HepG2 (cell line): ENCODE results near the gene PRSS2.

Source experiments
- BRCA1 ChIP-seq: sonication (generic); formaldehyde crosslinking; IDR thresholded peaks from 2 replicates; pipeline ENCODE4 v1.4.0; 2020; ENCODE audit warnings: missing genetic modification reagents
- CHD2 ChIP-seq: IDR thresholded peaks from 2 replicates; pipeline ENCODE4 v1.6.1; 2011; ENCODE audit warnings: low read depth, low read length, improper control_type of control experiment
- CTCF ChIP-seq: sonication (generic); formaldehyde crosslinking; IDR thresholded peaks from 2 replicates; pipeline ENCODE4 v1.5.0; 2020; ENCODE audit warnings: mild to moderate bottlenecking, missing genetic modification reagents, moderate library complexity
- ERF ChIP-seq: IDR thresholded peaks from 2 replicates; pipeline ENCODE4 v1.6.1; 2018; ENCODE audit warnings: missing biosample characterization, missing genetic modification reagents
- ESRRA ChIP-seq: sonication (generic); formaldehyde crosslinking; IDR thresholded peaks from 2 replicates; pipeline ENCODE4 v1.5.1; 2020; ENCODE audit warnings: mild to moderate bottlenecking, low read depth, missing genetic modification reagents
- HNRNPK ChIP-seq: fragments of 200-400 bp; formaldehyde crosslinking; IDR thresholded peaks from 2 replicates; pipeline ENCODE4 v1.6.1; 2018; ENCODE audit warnings: low read length, low read depth, moderate library complexity, mild to moderate bottlenecking; ENCODE audit not compliant: poor library complexity, severe bottlenecking
- PATZ1 ChIP-seq: sonication (generic); formaldehyde crosslinking; IDR thresholded peaks from 2 replicates; pipeline ENCODE4 v1.4.0; 2020; ENCODE audit warnings: missing genetic modification reagents
- POLR2A ChIP-seq, 2 experiments: IDR thresholded peaks; 2 replicates each; pipeline ENCODE4 v1.6.1; 2011; ENCODE audit warnings: low read depth in 2 of 2, low read length in 2 of 2, mild to moderate bottlenecking in 1 of 2, moderate library complexity in 1 of 2; ENCODE audit not compliant: insufficient read depth in 1 of 2
- TCF7 ChIP-seq: sonication (generic); IDR thresholded peaks from 2 replicates; pipeline ENCODE4 v1.6.1; 2016; ENCODE audit warnings: antibody characterized with exemption, low read depth
- ZMYM2 ChIP-seq: sonication (generic); formaldehyde crosslinking; IDR thresholded peaks from 2 replicates; pipeline ENCODE4 v1.8.0; 2022; ENCODE audit warnings: mild to moderate bottlenecking, missing genetic modification reagents
- ZNF558 ChIP-seq: sonication (generic); formaldehyde crosslinking; IDR thresholded peaks from 2 replicates; pipeline ENCODE4 v1.9.0; 2022; ENCODE audit warnings: mild to moderate bottlenecking, missing genetic modification reagents, borderline replicate concordance
- TF ChIP-seq, protein P1 (sequence below): IDR thresholded peaks from 2 replicates; pipeline ENCODE4 v1.6.1; 2016; ENCODE audit warnings: mild to moderate bottlenecking
- TF ChIP-seq, protein P2 (sequence below): sonication (generic); formaldehyde crosslinking; IDR thresholded peaks from 2 replicates; pipeline ENCODE4 v1.5.1; 2020; ENCODE audit warnings: missing genetic modification reagents, mild to moderate bottlenecking, borderline replicate concordance

- TF ChIP-seq CTCF (CRISPR knock-in tag): no peak
- TF ChIP-seq, protein P1, sequence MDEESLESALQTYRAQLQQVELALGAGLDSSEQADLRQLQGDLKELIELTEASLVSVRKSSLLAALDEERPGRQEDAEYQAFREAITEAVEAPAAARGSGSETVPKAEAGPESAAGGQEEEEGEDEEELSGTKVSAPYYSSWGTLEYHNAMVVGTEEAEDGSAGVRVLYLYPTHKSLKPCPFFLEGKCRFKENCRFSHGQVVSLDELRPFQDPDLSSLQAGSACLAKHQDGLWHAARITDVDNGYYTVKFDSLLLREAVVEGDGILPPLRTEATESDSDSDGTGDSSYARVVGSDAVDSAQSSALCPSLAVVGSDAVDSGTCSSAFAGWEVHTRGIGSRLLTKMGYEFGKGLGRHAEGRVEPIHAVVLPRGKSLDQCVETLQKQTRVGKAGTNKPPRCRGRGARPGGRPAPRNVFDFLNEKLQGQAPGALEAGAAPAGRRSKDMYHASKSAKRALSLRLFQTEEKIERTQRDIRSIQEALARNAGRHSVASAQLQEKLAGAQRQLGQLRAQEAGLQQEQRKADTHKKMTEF (CRISPR knock-in tag): no peak
- no peak for TF ChIP-seq POLR2A (IDR thresholded peaks at IDR 0.05; ENCODE audit: insufficient read depth in 1 of 2, low read depth in 2 of 2, low read length in 2 of 2)
- TF ChIP-seq HNRNPK: no peak
- TF ChIP-seq PATZ1 (CRISPR knock-in tag): no peak
- no peak for TF ChIP-seq ZNF558 (CRISPR knock-in tag)
- TF ChIP-seq TCF7: no peak
- TF ChIP-seq CHD2: no peak
- no peak for TF ChIP-seq ERF (CRISPR knock-in tag)
- TF ChIP-seq BRCA1 (CRISPR knock-in tag): no peak
- no peak for TF ChIP-seq ZMYM2 (CRISPR knock-in tag)
- TF ChIP-seq, protein P2, sequence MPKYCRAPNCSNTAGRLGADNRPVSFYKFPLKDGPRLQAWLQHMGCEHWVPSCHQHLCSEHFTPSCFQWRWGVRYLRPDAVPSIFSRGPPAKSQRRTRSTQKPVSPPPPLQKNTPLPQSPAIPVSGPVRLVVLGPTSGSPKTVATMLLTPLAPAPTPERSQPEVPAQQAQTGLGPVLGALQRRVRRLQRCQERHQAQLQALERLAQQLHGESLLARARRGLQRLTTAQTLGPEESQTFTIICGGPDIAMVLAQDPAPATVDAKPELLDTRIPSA: no peak
- TF ChIP-seq ESRRA (CRISPR knock-in tag): no peak
These were observed 3.3 kb upstream of the PRSS2 start for GRCh38 chr7:142767451-142767850.
